ENCODE results near the gene ANKRD53. TPM values are rescaled to one million over a fixed set of nuclear protein-coding genes. Genes with fewer than 3 reads are reported as not detected.
A peak's percentile ranks its signal among the peaks of the same experiment; 100 is the strongest.

The ANKRD53 gene
- total and polyA plus RNA-seq, 9 of the 15 experiments (the other 6 are each of a cell fraction or from before 2014, with no cell fraction given) = 0.18 TPM; not detected in 8

DNA sequence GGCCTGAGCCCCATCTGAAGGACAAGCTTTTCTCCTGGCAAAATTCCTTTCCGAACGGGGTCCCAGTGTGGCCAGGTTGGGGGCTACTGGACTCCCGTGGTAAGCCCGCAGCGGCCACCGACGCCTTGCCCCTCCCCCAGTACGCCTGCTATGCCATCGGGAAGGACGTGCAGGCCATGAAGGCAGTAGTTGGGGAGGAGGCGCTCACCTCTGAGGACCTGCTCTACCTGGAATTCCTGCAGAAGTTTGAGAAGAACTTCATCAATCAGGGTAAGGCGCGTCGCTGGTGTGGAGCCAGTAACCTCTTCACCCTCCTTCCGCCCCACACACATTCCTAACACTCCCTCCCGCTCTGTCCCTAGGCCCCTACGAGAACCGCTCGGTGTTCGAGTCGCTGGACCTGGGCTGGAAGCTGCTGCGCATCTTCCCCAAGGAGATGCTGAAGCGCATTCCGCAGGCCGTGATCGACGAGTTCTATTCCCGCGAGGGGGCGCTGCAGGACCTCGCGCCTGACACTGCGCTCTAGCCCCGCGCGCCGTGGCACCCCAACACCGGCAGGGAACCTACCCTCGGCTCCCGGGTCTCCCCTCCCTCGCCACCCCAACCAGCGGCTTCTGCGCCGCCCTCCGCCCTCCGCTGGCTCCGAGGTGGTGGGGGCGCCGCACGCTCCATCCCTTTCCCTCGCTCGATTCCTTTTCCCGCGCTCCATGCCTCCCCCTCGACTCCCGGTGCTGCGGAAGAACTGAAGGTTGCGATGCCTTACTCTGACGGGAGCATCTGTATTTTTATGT lies 13.6 kb upstream of the ANKRD53 start (continued):
- TF ChIP-seq, protein P1, sequence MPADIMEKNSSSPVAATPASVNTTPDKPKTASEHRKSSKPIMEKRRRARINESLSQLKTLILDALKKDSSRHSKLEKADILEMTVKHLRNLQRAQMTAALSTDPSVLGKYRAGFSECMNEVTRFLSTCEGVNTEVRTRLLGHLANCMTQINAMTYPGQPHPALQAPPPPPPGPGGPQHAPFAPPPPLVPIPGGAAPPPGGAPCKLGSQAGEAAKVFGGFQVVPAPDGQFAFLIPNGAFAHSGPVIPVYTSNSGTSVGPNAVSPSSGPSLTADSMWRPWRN (IDR thresholded peaks at IDR 0.05; ENCODE audit: low read depth) = no peak
- no peak for TF ChIP-seq ZNF830 (CRISPR knock-in tag; IDR thresholded peaks at IDR 0.05)
- TF ChIP-seq, protein P2, sequence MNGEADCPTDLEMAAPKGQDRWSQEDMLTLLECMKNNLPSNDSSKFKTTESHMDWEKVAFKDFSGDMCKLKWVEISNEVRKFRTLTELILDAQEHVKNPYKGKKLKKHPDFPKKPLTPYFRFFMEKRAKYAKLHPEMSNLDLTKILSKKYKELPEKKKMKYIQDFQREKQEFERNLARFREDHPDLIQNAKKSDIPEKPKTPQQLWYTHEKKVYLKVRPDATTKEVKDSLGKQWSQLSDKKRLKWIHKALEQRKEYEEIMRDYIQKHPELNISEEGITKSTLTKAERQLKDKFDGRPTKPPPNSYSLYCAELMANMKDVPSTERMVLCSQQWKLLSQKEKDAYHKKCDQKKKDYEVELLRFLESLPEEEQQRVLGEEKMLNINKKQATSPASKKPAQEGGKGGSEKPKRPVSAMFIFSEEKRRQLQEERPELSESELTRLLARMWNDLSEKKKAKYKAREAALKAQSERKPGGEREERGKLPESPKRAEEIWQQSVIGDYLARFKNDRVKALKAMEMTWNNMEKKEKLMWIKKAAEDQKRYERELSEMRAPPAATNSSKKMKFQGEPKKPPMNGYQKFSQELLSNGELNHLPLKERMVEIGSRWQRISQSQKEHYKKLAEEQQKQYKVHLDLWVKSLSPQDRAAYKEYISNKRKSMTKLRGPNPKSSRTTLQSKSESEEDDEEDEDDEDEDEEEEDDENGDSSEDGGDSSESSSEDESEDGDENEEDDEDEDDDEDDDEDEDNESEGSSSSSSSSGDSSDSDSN (IDR thresholded peaks at IDR 0.05; ENCODE audit: borderline replicate concordance in 1 of 2, low read depth in 2 of 2, low read length in 2 of 2) = 0 out of 4 replicates have a peak, but pooled peaks of 1 of the 2 experiments have one; percentile 40
- TF ChIP-seq HNRNPLL (IDR thresholded peaks at IDR 0.05; ENCODE audit: low read depth, low read length, poor library complexity, severe bottlenecking) = peak; percentile 65
- TF ChIP-seq, protein P3, sequence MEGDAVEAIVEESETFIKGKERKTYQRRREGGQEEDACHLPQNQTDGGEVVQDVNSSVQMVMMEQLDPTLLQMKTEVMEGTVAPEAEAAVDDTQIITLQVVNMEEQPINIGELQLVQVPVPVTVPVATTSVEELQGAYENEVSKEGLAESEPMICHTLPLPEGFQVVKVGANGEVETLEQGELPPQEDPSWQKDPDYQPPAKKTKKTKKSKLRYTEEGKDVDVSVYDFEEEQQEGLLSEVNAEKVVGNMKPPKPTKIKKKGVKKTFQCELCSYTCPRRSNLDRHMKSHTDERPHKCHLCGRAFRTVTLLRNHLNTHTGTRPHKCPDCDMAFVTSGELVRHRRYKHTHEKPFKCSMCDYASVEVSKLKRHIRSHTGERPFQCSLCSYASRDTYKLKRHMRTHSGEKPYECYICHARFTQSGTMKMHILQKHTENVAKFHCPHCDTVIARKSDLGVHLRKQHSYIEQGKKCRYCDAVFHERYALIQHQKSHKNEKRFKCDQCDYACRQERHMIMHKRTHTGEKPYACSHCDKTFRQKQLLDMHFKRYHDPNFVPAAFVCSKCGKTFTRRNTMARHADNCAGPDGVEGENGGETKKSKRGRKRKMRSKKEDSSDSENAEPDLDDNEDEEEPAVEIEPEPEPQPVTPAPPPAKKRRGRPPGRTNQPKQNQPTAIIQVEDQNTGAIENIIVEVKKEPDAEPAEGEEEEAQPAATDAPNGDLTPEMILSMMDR (IDR thresholded peaks at IDR 0.05 in 2 of 3, conservative IDR thresholded peaks at IDR 0.05 in 1 of 3; ENCODE audit: insufficient read depth in 2 of 3, low read depth in 1 of 3, low read length in 3 of 3) = peak; percentile 88 to 92 (median 91)
- TF ChIP-seq, protein P4, sequence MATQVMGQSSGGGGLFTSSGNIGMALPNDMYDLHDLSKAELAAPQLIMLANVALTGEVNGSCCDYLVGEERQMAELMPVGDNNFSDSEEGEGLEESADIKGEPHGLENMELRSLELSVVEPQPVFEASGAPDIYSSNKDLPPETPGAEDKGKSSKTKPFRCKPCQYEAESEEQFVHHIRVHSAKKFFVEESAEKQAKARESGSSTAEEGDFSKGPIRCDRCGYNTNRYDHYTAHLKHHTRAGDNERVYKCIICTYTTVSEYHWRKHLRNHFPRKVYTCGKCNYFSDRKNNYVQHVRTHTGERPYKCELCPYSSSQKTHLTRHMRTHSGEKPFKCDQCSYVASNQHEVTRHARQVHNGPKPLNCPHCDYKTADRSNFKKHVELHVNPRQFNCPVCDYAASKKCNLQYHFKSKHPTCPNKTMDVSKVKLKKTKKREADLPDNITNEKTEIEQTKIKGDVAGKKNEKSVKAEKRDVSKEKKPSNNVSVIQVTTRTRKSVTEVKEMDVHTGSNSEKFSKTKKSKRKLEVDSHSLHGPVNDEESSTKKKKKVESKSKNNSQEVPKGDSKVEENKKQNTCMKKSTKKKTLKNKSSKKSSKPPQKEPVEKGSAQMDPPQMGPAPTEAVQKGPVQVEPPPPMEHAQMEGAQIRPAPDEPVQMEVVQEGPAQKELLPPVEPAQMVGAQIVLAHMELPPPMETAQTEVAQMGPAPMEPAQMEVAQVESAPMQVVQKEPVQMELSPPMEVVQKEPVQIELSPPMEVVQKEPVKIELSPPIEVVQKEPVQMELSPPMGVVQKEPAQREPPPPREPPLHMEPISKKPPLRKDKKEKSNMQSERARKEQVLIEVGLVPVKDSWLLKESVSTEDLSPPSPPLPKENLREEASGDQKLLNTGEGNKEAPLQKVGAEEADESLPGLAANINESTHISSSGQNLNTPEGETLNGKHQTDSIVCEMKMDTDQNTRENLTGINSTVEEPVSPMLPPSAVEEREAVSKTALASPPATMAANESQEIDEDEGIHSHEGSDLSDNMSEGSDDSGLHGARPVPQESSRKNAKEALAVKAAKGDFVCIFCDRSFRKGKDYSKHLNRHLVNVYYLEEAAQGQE (IDR thresholded peaks at IDR 0.05; ENCODE audit: borderline replicate concordance) = peak; percentile 72; the same call in 1 of the 2 replicates
- TF ChIP-seq, protein P4 (CRISPR knock-in tag; IDR thresholded peaks at IDR 0.05; ENCODE audit: low read depth) = no peak
- peak; percentile 18 for TF ChIP-seq ZFP36 (IDR thresholded peaks at IDR 0.05; ENCODE audit: low read depth, low read length, partially characterized antibody)
- TF ChIP-seq TEAD4 (IDR thresholded peaks at IDR 0.05; ENCODE audit: low read length) = peak; percentile 43
- TF ChIP-seq TEAD4 (CRISPR knock-in tag; IDR thresholded peaks at IDR 0.05; ENCODE audit: borderline replicate concordance) = no peak

Data from K562 (cell line).